Ishikawa (cell line): ENCODE results near the gene AVP.

ENCODE experiments used
- CEBPB ChIP-seq: IDR thresholded peaks from 2 replicates; pipeline ENCODE4 v1.6.1; 2012
- CREB1 ChIP-seq: IDR thresholded peaks from 2 replicates; pipeline ENCODE4 v1.6.1; 2012; ENCODE audit warnings: low read depth
- EGR1 ChIP-seq: IDR thresholded peaks from 2 replicates; pipeline ENCODE4 v1.6.1; 2012
- EP300 ChIP-seq: IDR thresholded peaks from 2 replicates; pipeline ENCODE4 v1.6.1; 2012; ENCODE audit warnings: borderline replicate concordance
- FOXM1 ChIP-seq: IDR thresholded peaks from 2 replicates; pipeline ENCODE4 v1.6.1; 2012; ENCODE audit warnings: low read depth, borderline replicate concordance
- MAX ChIP-seq: IDR thresholded peaks from 2 replicates; pipeline ENCODE4 v1.6.1; 2012
- NFIC ChIP-seq: IDR thresholded peaks from 2 replicates; pipeline ENCODE4 v1.6.1; 2012
- RAD21 ChIP-seq: IDR thresholded peaks from 2 replicates; pipeline ENCODE4 v1.6.1; 2012; ENCODE audit warnings: low read depth
- REST ChIP-seq: IDR thresholded peaks from 2 replicates; pipeline ENCODE4 v1.6.1; 2012; ENCODE audit warnings: low read depth, mild to moderate bottlenecking
- TAF1 ChIP-seq: IDR thresholded peaks from 2 replicates; pipeline ENCODE4 v1.6.1; 2012; ENCODE audit warnings: low read depth, mild to moderate bottlenecking
- TCF12 ChIP-seq: IDR thresholded peaks from 2 replicates; pipeline ENCODE4 v1.6.1; 2012; ENCODE audit warnings: low read depth
- TEAD4 ChIP-seq: IDR thresholded peaks from 2 replicates; pipeline ENCODE4 v1.6.1; 2012
- USF1 ChIP-seq: IDR thresholded peaks from 2 replicates; pipeline ENCODE4 v1.6.1; 2012
- YY1 ChIP-seq: IDR thresholded peaks from 2 replicates; pipeline ENCODE4 v1.6.1; 2012; ENCODE audit warnings: low read depth
- ZBTB7A ChIP-seq: IDR thresholded peaks from 2 replicates; pipeline ENCODE4 v1.6.1; 2012; ENCODE audit warnings: low read depth

AVP gene

GRCh38 chr20:3109350-3110302 lies 25.1 kb upstream of the AVP start:
- TF ChIP-seq ZBTB7A = no peak
- no peak for TF ChIP-seq CEBPB
- no peak for TF ChIP-seq NFIC
- TF ChIP-seq MAX = no peak
- no peak for TF ChIP-seq EGR1
- TF ChIP-seq TCF12 = no peak
- no peak for TF ChIP-seq RAD21
- TF ChIP-seq REST = no peak
- no peak for TF ChIP-seq CREB1
- no peak for TF ChIP-seq EP300
- TF ChIP-seq FOXM1 = no peak
- no peak for TF ChIP-seq TAF1
- no peak for TF ChIP-seq YY1
- no peak for TF ChIP-seq USF1
- TF ChIP-seq TEAD4 = no peak

GRCh38 chr20:3107464-3108025 lies 23.0 kb upstream of the AVP start:
- TF ChIP-seq TAF1 = no peak
- no peak for TF ChIP-seq CEBPB
- TF ChIP-seq FOXM1 = no peak
- no peak for TF ChIP-seq EGR1
- no peak for TF ChIP-seq MAX
- no peak for TF ChIP-seq ZBTB7A

- TF ChIP-seq CEBPB = no peak
- no peak for TF ChIP-seq EGR1
- TF ChIP-seq FOXM1 = no peak
- TF ChIP-seq USF1 = no peak
- TF ChIP-seq NFIC = no peak
- no peak for TF ChIP-seq CREB1
- no peak for TF ChIP-seq TCF12
- TF ChIP-seq TEAD4 = no peak
- no peak for TF ChIP-seq MAX
- no peak for TF ChIP-seq ZBTB7A
Measured at GRCh38 chr20:3106658-3107463, 22.3 kb upstream of the AVP start.

GRCh38 chr20:3106185-3106584 lies 21.7 kb upstream of the AVP start:
- no peak for TF ChIP-seq ZBTB7A
- TF ChIP-seq CREB1 = no peak
- TF ChIP-seq CEBPB = no peak
- TF ChIP-seq RAD21 = no peak
- no peak for TF ChIP-seq TCF12
- no peak for TF ChIP-seq FOXM1
- TF ChIP-seq EP300 = no peak
- no peak for TF ChIP-seq NFIC
- no peak for TF ChIP-seq MAX
- no peak for TF ChIP-seq TEAD4

GRCh38 chr20:3105256-3106137 lies 21.0 kb upstream of the AVP start:
- TF ChIP-seq REST (no peak), TEAD4 (no peak), FOXM1 (no peak), CEBPB (no peak), CREB1 (no peak), TCF12 (no peak), USF1 (no peak), EP300 (no peak), RAD21 (no peak), MAX (no peak), TAF1 (no peak), NFIC (no peak), EGR1 (no peak), ZBTB7A (no peak), YY1 (no peak)
